HG03066 (cell line): ENCODE results near the gene DNAJC28.
"Not testable (repeated sequence)": the region's sequence is repeated elsewhere in the genome, so short reads cannot be mapped to it uniquely, and the experiment has no call there.

Experiments
- ATAC-seq: cut with Tn5 transposase; IDR thresholded peaks from one replicate; pipeline ENCODE4 v1.9.1; 2021; ENCODE audit warnings: low read depth; ENCODE audit not compliant: unreplicated experiment

Gene DNAJC28, protein sequence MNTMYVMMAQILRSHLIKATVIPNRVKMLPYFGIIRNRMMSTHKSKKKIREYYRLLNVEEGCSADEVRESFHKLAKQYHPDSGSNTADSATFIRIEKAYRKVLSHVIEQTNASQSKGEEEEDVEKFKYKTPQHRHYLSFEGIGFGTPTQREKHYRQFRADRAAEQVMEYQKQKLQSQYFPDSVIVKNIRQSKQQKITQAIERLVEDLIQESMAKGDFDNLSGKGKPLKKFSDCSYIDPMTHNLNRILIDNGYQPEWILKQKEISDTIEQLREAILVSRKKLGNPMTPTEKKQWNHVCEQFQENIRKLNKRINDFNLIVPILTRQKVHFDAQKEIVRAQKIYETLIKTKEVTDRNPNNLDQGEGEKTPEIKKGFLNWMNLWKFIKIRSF

DNA sequence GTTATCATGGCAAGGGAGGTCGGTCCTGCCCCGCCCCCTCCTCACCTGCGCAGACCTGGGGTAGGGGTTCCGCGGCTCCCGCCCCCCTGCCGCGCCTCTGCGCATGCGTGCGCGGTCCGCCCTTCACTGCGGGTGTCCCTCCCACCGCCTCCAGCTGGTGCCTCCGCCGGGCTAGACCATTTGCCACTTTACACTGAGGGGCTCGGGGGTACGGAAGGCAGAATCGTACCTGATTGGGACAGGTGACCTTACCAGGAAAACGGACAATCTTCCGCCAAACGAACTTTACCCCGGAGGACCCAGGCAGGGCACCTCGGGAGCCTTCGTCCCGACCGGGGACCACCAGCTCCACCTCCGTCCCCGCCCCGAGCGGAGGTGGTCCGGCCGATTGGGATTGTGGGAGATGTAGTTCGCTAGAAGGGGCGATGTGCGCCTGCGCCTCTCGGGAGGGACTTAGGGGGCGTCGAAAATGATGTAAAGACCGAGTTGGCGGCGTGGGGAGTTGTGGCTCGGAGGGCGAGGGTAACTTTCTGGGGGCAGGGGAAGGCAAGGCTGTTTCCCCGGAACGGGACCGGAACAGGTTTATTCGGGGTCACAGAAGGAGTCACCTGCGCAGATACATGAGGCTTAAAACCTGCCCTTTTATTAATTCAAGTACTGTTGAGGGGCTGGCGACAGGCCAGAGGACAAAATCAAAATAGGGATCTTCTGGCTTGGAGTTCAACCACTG, at the start of gene DNAJC28:
Gene DNAJC28, minus strand, starts transcription at position 344 of the 730 bp plus-strand sequence. CDS start 2,323 bp downstream, outside the sequence.
- ATAC-seq = peak; percentile 96

DNA sequence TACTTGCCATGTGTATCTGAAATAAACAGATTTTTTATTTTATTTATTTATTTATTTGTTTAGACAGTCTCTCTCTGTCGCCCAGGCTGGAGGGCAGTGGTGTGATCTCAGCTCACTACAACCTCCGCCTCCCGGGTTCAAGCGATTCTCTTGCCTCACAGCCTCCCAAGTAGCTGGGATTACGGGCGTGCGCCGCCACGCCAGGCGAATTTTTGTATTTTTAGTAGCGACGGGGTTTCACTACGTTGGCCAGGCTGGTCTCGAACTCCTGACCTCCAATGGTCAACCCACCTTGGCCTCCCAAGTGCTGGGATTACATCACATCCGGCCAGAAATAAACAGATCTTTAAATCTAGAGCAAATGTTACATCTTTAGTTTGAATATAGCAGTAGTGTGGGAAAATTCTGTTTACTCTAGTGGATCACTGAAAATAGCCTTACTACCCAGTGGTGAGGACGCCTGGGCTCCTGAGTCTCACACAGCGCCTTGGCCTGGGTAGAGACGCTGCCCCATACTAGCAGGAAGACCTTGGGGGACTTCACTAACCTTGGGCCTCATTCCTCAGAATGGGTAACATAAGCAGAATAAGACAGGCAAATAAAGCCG, 49.7 kb upstream of the DNAJC28 start:
- ATAC-seq = no peak

DNA sequence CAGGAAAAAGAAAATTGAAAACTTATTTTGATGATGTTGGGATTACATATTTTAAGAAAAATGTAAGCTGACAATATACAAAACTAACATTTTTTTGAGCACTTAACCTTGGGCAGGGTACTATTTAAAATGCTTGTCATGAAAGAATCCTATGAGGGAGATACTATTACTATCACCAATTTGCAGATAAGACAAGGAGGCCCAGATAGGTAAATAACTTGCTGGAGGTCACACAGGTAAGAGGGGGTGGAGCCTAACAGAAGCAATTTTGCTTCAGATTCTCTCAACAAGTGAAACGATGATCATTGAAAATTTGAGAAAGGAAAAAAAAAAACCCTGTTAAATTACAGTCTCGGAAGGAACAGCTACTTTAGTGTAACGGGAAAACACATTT, 49.2 kb upstream of the DNAJC28 start:
- no peak for ATAC-seq

DNA sequence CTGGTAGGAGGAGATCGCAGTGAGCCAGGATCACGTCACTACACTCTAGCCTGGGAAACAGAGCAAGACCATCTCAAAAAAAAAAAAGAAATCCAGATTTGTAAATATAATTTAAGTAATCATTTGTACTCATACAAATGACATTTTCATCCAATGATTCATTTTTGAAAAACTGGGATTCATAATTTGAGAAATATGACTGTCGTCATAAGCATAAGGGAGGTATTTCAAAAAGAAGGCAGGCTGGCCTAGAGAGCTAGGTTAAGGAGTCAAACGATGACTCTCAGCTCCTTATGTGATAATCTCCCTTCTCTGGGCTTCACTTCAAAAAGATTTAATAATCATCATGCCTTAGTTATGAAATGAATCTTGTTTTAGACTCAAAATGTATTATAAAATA, 48.1 kb upstream of the DNAJC28 start:
- ATAC-seq = no peak

DNA sequence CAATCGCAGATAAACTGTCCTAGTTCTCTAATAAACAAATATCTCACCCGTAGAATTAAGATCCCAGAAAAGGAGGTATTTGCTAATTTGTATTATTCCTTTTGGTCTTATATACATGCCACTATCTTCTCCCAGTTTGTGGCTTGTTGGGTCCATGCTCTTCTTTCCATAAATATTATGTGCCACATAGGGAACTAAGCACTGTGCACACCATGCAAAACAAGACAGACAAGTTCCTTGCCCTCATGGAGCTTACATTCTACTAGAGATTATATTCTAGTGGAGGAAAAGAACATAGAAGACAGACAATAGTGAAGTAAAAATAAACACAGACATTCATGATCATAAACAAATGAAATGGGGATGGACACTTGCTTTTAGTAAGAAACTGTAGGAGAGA, 45.7 kb upstream of the DNAJC28 start:
- no peak for ATAC-seq

DNA sequence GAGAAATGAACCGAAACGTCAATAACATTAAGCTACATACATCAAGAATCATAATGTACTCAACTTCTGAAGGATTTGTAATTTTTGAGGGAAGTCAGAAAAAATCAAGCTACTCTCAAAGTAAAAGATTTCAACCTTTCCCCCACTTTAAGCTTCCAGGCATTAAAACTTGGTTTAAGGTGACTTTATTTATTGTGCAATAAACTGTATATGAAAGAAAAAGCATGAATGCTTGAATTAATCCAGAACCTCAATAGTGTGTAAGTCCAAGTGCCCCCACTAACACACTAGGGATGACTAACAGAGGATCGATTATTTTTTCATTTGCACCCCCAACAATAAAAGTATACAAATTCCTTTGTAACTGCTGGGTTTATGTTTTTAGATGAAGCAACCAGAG, 39.5 kb upstream of the DNAJC28 start:
- ATAC-seq = no peak

DNA sequence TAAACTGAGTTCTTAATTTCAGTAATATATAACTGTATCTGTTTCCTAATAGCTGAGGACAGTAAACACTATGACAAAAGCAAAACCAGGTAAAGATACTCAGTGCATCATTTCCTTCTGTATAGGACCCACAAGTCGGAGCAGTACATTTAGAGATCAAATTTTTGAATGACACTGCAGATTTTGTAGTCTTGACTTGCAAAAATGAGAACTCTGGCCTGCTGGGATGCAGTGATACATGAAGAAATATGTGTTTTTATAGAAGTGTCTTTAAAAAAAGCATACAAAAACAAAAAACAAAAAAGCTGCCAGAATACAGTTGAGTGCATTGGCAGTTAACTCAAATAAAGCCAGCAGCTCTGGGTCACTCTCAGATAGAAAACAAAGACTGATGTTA, 31.4 kb upstream of the DNAJC28 start:
- ATAC-seq = no peak

DNA sequence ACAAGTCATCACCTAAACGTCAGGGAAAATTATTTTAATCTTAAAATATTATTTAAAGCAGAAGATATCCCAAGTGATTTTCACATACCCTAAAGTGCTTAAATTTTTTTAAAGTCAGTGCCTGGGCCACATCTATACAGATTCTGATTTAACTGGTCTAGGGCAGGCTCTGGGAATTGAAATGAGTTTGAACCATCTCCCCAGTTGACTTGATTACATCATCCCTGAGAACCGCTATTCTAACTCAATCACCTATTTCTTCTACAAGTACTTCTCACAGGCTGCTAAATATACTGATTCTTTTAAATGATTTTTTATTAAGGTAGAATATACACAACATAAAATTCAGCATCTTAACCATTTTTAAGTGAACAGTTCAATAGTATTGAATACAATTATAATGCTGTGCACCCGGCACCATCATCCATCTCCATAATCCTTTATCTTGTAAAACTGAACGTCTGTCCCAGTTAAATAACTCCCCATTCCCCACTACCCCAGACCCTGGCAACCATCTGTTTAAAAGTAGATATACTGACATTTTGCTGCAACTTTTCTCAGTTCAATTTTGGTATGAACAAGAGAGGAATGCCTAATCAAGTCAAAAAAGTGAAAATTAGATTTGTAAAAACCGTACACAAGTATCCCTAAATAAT, 30.9 kb upstream of the DNAJC28 start:
- ATAC-seq = no peak

DNA sequence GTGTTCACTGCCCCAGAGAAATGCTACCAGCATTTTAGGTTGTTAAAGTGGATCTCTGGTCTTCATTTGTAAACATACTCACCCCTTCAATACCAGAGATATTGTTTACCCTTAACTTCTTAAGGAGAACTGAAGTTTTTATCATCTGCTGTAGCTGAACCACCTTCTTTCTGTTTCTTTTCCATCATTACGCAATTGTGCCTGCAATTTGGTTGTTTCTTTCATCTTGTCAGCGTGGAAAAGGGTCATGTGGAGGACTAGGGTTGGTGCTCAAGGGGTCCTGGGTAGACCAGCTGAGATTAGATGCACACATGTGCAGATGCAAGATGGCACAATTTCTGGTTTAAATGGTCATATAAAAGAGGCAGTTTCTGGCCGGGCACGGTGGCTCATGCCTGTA, 27.4 kb upstream of the DNAJC28 start:
- no peak for ATAC-seq

DNA sequence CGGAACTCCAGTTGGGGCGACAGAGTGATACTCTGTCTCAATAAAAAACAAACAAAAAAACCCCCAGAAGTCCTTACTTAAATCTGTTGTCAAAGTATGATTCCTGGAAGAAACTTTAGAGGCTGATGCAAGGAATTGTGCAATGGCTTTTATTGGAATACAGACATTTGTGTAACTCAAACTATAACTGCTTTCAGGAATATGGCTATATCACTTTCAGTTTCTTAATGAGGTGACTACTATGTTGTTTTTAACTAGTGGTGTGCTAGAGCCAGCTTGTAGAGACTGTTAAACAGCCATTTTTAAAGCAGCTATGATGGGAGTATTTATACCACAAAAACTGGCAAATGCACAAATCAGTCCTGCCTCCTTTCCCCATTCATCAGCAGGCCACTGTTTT, 22.7 kb upstream of the DNAJC28 start:
- ATAC-seq = no peak

DNA sequence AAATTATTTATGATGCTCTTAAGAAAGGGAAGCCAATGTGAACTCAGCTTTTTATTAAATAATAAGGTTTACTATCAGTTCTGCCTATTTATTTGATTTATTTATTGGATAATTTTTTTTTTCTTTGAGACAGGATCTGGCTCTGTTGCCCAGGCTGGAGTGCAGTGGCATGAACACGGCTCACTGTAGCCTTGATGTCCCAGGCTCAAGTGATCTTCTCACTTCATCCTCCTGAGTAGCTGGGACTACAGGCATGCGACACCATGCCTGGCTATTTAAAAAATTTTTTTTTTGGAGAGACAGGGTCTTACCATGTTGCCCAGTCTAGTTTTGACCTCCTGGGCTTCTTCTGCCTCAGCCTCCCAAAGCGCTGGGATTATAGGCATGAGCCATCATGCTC, 21.0 kb upstream of the DNAJC28 start:
- no peak for ATAC-seq

DNA sequence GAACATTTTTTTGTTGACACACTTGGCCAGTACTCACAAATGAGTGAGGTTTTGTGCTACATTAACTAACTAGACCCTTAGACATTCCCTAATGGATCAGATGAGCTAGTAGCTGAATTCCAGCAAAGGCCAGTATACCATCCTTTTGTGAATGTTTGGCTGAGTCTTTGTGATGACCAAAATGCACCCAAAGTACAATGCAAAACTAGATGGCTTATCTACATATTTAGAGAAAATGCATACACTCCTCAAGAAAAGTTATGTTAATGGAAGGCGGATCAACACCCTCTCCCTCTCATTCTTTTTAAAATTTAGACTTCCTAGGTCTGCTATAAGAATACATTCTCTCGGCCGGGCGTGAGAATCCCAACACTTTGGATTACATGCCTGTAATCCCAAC, 20.1 kb upstream of the DNAJC28 start:
- no peak for ATAC-seq

DNA sequence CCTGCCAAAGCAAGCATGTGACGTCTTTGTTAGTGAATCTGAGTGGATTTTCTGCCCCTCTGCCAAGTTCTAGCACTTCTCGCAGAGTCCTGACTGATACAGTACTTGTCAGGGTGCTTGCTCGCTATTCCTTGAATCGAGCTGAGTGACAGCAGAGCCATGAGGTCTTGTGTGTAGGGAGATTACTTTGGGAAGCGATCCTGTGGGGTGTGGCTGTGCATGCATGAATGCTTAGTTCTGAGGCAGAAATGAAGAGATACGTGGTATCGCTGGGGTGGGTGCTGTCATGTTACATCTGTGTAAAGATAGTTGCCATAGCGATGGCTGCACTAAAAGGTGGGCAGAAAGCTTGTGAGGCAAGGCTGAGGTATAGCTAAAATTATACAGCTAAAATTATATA, 19.3 kb upstream of the DNAJC28 start:
- no peak for ATAC-seq

DNA sequence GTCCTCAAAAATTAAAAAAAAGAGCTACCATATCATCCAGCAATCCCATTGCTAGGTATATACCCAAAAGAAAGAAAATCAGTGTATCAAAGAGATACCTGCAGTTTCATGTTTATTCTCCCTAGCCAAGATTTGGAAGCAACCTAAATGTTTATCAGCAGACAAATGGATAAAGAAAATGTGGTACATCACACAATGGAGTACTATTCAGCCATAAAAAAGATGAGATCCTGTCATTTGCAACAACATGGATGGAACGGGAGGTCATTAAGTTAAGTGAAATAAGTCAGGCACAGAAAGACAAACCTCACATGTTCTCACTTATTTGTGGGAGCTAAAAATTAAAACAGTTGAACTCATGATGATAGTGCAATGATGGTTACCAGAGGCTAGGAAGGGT, 15.5 kb upstream of the DNAJC28 start:
- not testable (repeated sequence) for ATAC-seq

DNA sequence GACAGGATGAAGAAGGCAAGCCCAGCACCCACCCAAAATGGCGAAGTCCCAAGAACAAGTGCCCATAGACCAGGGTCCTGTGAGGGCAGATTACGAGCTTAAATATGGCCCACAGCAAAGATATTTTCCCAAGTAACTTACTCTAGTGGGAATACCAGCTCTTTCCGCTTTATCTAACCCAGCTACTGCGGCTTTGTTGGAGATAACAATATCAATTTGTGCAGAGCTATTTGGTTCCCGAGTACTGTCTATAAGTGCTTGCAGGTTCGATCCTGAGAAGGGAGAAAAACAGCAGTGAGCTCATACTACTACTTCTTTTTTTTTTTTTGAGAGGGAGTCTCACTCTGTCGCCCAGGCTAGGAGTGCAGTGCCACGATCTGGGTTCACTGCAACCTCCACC, 14.3 kb upstream of the DNAJC28 start:
- ATAC-seq = no peak

DNA sequence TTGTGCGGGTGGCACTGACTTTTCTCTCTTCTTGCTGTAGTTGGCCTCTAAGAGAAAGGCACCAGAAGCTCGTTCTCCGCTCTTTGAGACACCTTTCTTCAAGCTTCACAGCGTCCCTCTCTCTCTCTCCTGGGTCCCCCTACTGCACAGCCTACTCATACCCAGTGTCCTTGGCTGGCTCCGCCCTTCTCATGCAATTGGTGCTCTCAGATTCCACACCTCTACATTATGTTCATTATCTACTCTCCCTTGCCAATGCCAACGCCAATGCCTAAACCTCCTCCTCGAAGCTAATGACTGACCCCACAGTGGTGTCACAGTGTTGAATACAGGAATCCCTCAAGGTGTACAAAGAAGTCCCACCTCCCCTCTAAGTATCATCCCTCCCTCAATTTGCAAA, 4.8 kb upstream of the DNAJC28 start:
- ATAC-seq = no peak

DNA sequence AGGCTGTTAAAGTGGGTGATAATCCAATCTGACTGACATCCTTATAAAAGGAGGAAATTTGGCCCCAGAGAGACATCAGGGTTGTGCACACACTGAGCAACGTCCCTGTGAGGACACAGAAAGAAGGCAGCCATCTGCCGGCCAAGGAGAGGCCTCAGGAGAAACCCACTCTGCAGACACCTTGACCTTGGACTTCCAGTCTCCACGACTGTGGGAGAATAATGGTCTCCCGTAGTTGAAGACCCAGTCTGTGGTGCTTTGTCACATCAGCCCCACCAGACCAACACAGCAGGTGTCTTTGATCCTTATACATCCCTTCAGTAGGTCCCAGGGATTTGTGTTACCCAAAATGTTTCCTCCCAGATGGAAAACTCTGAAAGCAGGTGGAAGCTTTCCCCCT, 4.2 kb upstream of the DNAJC28 start:
- no peak for ATAC-seq

DNA sequence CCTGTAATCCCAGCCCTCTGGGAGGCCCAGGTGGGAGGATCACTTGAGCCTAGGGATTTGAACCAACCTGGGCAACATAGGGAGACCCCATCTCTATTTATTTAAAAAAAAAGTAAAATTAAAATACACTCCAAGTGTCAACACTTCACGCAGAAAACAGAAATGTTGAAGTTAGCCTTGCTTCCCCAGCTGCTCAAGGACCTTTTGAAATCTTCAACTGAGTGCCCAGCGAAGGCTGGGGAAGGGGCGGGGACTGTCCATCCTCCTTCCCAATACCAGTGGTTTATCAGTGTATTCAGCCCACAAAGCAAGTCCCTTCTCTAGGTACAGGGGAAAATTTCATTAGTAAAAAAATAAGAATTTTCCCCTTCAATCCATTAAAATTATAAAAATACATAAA, 2.2 kb upstream of the DNAJC28 start:
- ATAC-seq = no peak

DNA sequence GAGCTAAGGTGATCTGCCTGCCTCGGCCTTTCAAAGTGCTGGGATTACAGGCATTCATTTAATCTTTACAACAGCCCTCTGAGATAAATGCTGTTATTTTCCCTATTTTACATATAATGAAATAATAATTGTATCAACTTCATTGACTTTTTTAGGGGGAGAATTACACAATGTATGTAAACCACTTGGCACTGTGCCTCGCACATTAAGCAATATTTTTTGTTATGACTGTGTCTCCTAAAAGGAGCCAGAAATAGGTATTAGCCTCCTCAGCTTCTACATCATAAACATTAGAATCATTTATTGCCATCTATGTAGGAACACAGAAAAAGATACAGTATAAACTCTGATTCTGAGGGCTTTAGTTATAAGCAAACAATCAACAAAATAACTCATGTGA, 1.1 kb upstream of the DNAJC28 start:
- no peak for ATAC-seq

DNA sequence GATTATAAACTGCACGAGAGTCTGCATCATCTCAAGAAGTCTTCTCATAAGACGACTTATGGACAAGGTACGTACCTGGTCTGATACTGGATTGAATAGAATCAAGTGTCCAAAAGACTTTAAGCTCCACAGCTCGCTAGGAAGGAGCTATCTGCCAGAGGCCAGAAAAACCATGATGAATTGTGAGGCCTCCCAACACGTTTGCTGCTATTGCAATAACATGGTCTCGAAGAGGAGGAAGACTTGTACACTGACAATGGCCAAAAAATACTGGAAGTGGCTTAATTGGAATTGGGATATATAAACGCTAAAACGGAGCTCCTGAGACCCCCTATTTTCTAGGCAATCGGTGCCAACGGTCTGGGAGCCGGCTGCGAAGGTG, 534 bp downstream of the DNAJC28 start:
- no peak for ATAC-seq

DNA sequence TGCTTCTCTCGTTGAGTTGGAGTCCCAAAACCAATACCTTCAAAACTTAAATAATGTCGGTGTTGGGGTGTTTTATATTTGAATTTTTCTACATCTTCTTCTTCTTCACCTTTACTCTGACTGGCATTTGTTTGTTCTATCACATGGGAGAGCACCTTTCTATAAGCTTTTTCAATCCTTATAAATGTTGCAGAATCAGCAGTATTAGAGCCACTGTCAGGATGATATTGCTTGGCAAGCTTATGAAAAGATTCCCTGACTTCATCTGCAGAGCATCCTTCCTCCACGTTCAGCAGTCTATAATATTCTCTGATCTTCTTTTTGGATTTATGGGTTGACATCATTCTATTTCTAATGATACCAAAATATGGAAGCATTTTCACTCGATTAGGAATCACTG, 2.6 kb downstream of the DNAJC28 start:
- no peak for ATAC-seq
